SU-DHL-6 (cell line): ENCODE results near the gene ACCSL.

Source experiments
- CTCF ChIP-seq: fragments of 200-600 bp; sonication (generic); IDR thresholded peaks from one replicate; pipeline ENCODE4 v1.5.1; 2017; ENCODE audit warnings: antibody characterized with exemption, mild to moderate bottlenecking, low read length, moderate library complexity; ENCODE audit not compliant: insufficient read depth, poor library complexity, severe bottlenecking
- EZH2phosphoT487 ChIP-seq: fragments of 200-600 bp; sonication (generic), shearing (Covaris generic); conservative IDR thresholded peaks from 2 replicates; pipeline ENCODE4 v1.6.1; 2018; ENCODE audit warnings: mild to moderate bottlenecking, antibody characterized with exemption, low read length, moderate library complexity, mixed read lengths

- TF ChIP-seq CTCF (no peak), EZH2phosphoT487 (no peak)
Observed at GRCh38 chr11:44051171-44051570, 3.4 kb downstream of the ACCSL start.
